ENCODE data around the gene SULT2B1. TPM values are rescaled to one million over a fixed set of nuclear protein-coding genes. Genes with fewer than 3 reads are reported as not detected.
"Not testable (repeated sequence)": the region's sequence is repeated elsewhere in the genome, so short reads cannot be mapped to it uniquely, and the experiment has no call there.

Gene SULT2B1
- total RNA-seq, 2 experiments from 2014 or later = 0.21 to 0.30 TPM

DNA sequence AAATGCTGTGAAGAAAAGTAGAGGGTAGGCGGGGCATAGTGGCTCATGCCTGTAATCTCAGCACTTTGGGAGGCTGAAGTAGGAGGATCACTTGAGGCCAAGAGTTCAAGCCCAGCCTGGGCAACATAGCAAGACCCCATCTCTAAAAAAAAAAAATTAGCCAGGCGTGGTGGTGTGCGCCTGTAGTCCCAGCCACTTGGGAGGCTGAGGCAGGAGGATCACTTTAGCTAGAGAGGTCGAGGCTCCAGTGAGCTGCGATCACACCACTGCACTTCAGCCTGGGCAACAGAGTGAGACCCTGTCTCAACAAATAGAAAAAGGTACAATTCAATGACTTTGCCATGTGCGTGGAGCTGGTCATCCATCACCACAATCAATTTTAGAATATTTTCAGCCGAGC lies 25.9 kb downstream of the SULT2B1 start:
- CTCF ChIA-PET; H3K4me1 Mint-ChIP-seq; H3K27ac Mint-ChIP-seq; POLR2A ChIA-PET; H3K36me3 Mint-ChIP-seq (ENCODE audit: low read depth); H3K27me3 Mint-ChIP-seq; H3K9me3 Mint-ChIP-seq; DNase-seq; H3K4me3 Mint-ChIP-seq: not testable (repeated sequence)

DNA sequence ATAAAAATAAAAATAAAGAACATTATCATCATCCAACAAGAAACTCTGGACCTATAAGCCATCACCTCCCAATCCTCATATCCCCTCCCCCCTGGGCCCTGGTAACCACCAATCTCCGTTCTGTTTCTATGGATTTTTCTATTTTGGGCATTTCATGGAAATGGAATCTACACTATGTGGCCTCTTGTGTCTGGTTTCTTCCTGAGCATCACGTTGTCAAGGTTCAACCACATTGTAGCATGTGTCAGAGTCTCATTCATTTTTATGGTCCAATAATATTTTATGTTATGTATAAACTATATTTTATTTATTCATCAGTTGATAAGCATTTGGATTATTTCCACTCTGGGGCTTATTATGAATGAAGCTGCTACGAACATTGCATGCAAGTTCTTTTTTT lies 26.9 kb downstream of the SULT2B1 start:
- no peak overlapping the region for H3K4me3 Mint-ChIP-seq
- ChIA-PET CTCF (interaction anchor here (1.0 to 2.8 kb wide), 2 partner anchors 245 to 265 kb away, joined by 3 to 10 read pairs; no protein-coding TSS in a partner anchor), POLR2A (no interaction called here)
- no peak for DNase-seq
- no peak overlapping the region for H3K27ac Mint-ChIP-seq
- no peaks in the 10 kb centered on the region for H3K9me3 Mint-ChIP-seq
- H3K27me3 Mint-ChIP-seq = no peaks in the 10 kb centered on the region
- no peaks in the 10 kb centered on the region for H3K36me3 Mint-ChIP-seq (ENCODE audit: low read depth)
- H3K4me1 Mint-ChIP-seq = no peaks in the 10 kb centered on the region

DNA sequence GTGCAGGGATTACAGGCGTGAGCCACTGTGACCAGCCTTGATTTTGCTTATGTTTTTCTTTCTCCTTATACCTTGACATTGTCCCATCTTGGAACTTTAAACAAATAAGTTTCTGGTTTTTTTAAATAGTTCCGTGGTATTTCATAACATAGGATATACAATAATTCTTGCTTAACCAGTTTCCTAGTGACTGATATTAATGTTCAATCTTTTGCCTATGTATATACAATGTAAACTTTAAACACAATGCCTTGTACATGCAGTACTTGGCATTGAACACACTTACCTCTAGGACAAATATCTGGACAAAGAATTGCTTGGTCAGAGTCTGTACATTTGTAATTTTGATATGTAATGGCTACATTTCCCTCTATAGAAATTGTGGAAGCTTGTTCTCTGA lies 30.2 kb downstream of the SULT2B1 start:
- no peak for DNase-seq
- Mint-ChIP-seq H3K4me3 (no peak overlapping the region), H3K9me3 (no peaks in the 10 kb centered on the region), H3K27me3 (no peaks in the 10 kb centered on the region), H3K4me1 (peaks cover 6% of the 10 kb centered on the region), H3K36me3 (ENCODE audit: low read depth) (peaks cover 3% of the 10 kb centered on the region), H3K27ac (no peak overlapping the region)
- ChIA-PET POLR2A (no interaction called here), CTCF (interaction anchor here (0.9 kb wide), 1 partner anchor 77 kb away, joined by 4 read pairs; no protein-coding TSS in a partner anchor)

GRCh38 chr19:48587387-48587786 lies 35.4 kb downstream of the SULT2B1 start:
- Mint-ChIP-seq H3K9me3 (no peaks in the 10 kb centered on the region), H3K4me1 (peaks cover 20% of the 10 kb centered on the region), H3K27ac (no peak overlapping the region), H3K4me3 (no peak overlapping the region), H3K36me3 (ENCODE audit: low read depth) (peaks cover 6% of the 10 kb centered on the region), H3K27me3 (no peaks in the 10 kb centered on the region)
- CTCF ChIA-PET = interaction anchor here (0.6 to 3.7 kb wide), 5 partner anchors 11 to 274 kb away, joined by 3 to 19 read pairs (median 4); no protein-coding TSS in a partner anchor
- POLR2A ChIA-PET = no interaction called here
- DNase-seq = no peak

DNA sequence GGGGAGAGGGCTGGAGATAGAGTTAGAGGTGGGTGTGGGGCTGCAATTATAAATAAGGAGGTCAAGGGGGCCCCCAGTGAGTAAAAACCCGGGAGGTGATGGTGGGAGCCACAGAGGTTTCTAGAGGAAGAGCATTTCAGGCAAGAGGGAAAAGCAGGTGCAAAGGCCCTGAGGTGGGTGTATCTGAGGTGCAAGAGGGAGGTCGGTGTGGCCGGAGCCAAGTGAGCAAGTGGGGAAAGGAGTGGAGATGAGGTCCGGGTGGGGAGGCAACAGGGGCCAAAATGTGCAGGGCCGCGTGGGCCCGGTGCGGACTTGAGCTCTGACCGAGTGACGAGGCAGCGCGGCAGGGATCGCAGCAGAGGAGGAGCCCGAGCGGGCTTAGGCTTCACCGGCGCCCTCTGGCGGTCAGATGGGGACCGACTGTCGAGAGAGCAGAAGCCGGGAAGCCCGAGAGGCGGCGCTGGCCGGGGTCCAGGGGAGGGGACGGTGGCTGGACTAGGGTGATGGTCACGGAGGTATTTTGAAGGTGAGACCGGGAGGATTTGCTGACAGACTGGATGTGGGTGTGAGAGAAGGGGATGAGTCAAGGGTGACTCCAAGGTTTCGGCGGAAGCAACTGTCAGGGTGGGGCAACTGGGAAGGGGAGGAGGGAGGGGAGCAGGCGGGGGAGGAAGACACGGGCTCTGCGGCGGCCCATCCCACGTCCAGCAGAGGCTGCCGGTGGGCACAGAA lies 36.9 kb downstream of the SULT2B1 start:
- H3K4me1 Mint-ChIP-seq = peaks cover 23% of the 10 kb centered on the region
- H3K27me3 Mint-ChIP-seq = no peaks in the 10 kb centered on the region
- ChIA-PET CTCF (interaction anchor here (0.6 to 3.7 kb wide), 19 partner anchors 12 to 275 kb away, joined by 3 to 19 read pairs (median 5); partner anchors contain the start of genes RPL18, SPACA4 and SPHK2), POLR2A (no interaction called here)
- H3K27ac Mint-ChIP-seq = peak overlapping the region; percentile 88
- peaks cover 6% of the 10 kb centered on the region for H3K36me3 Mint-ChIP-seq (ENCODE audit: low read depth)
- H3K9me3 Mint-ChIP-seq = no peaks in the 10 kb centered on the region
- peak overlapping the region; percentile 78 for H3K4me3 Mint-ChIP-seq
- DNase-seq = peak; percentile 90

DNA sequence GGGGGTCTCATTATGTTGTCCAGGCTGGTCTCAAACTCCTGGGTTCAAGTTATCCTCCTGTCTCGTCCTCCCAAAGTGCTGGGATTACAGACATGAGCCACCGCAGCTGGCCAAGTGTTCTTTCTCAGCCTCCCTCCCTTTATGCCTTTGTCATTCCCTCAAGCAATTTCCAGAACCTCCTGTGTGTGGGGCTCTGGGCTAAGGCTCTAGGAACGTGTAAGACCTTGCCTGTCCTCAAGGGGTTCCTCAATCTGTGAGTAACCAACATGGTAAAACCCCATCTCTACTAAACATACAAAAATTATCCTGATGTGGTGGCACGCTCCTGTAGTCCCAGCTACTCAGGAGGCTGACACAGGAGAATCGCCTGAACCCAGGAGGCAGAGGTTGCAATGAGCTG lies 39.0 kb downstream of the SULT2B1 start:
- peaks cover 5% of the 10 kb centered on the region for H3K36me3 Mint-ChIP-seq (ENCODE audit: low read depth)
- H3K27me3 Mint-ChIP-seq = no peaks in the 10 kb centered on the region
- POLR2A ChIA-PET = no interaction called here
- peak overlapping the region; percentile 50 for H3K27ac Mint-ChIP-seq
- no peak for DNase-seq
- no peaks in the 10 kb centered on the region for H3K9me3 Mint-ChIP-seq
- CTCF ChIA-PET = interaction anchor here (3.7 kb wide), 1 partner anchor 83 kb away, joined by 19 read pairs; no protein-coding TSS in a partner anchor
- no peak overlapping the region for H3K4me3 Mint-ChIP-seq
- H3K4me1 Mint-ChIP-seq = peaks cover 20% of the 10 kb centered on the region

DNA sequence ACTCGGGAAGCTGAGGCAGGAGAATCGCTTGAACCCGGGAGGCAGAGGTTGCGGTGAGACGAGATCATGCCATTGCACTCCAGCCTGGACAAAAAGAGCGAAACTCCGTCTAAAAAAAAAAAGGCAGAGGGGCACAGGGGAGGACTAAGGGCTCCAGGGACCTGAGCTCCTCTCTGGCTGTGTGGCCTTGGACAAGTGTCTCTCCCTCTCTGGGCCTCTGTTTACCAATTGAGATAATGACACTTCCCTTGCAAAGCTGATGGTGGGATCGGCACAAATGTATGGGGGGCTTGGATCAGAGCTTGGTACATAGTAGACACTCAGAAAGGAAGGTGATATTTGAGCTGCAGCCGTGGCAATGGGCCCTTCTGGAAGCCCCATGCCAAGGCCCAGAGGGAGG lies 43.2 kb downstream of the SULT2B1 start:
- DNase-seq = no peak
- Mint-ChIP-seq H3K27ac (peak overlapping the region; percentile 82), H3K36me3 (ENCODE audit: low read depth) (peaks cover 2% of the 10 kb centered on the region), H3K4me1 (peaks cover 12% of the 10 kb centered on the region), H3K4me3 (peak overlapping the region; percentile 71), H3K27me3 (no peaks in the 10 kb centered on the region), H3K9me3 (no peaks in the 10 kb centered on the region)
- POLR2A ChIA-PET = no interaction called here
- CTCF ChIA-PET = interaction anchor here (0.7 kb wide), 1 partner anchor 106 kb away, joined by 3 read pairs; no protein-coding TSS in a partner anchor

- Mint-ChIP-seq H3K36me3 (ENCODE audit: low read depth) (peaks cover 2% of the 10 kb centered on the region), H3K27ac (peak overlapping the region; percentile 82), H3K9me3 (no peaks in the 10 kb centered on the region), H3K27me3 (no peaks in the 10 kb centered on the region), H3K4me1 (peaks cover 12% of the 10 kb centered on the region), H3K4me3 (peak overlapping the region; percentile 71)
- ChIA-PET CTCF (interaction anchor here (0.7 kb wide), 1 partner anchor 106 kb away, joined by 3 read pairs; no protein-coding TSS in a partner anchor), POLR2A (no interaction called here)
- no peak for DNase-seq
These were observed 43.9 kb downstream of the SULT2B1 start for GRCh38 chr19:48595833-48596232.

GRCh38 chr19:48596237-48596636 lies 44.3 kb downstream of the SULT2B1 start:
- H3K4me3 Mint-ChIP-seq = peak overlapping the region; percentile 71
- CTCF ChIA-PET = no interaction called here
- POLR2A ChIA-PET = no interaction called here
- H3K27me3 Mint-ChIP-seq = no peaks in the 10 kb centered on the region
- H3K9me3 Mint-ChIP-seq = no peaks in the 10 kb centered on the region
- DNase-seq = no peak
- H3K4me1 Mint-ChIP-seq = peaks cover 12% of the 10 kb centered on the region
- H3K27ac Mint-ChIP-seq = peak overlapping the region; percentile 84
- peaks cover 2% of the 10 kb centered on the region for H3K36me3 Mint-ChIP-seq (ENCODE audit: low read depth)

GRCh38 chr19:48596679-48597465 lies 44.9 kb downstream of the SULT2B1 start:
- POLR2A ChIA-PET = no interaction called here
- CTCF ChIA-PET = interaction anchor here (1.0 to 1.1 kb wide), 2 partner anchors 12 kb away, joined by 3 read pairs; no protein-coding TSS in a partner anchor
- H3K9me3 Mint-ChIP-seq = no peaks in the 10 kb centered on the region
- peak overlapping the region; percentile 71 for H3K4me3 Mint-ChIP-seq
- H3K4me1 Mint-ChIP-seq = peaks cover 10% of the 10 kb centered on the region
- peak; percentile 53 for DNase-seq
- H3K36me3 Mint-ChIP-seq (ENCODE audit: low read depth) = peaks cover 2% of the 10 kb centered on the region
- H3K27me3 Mint-ChIP-seq = no peaks in the 10 kb centered on the region
- H3K27ac Mint-ChIP-seq = peak overlapping the region; percentile 84

GRCh38 chr19:48598996-48599700 lies 47.2 kb downstream of the SULT2B1 start:
- peak overlapping the region; percentile 58 for H3K27ac Mint-ChIP-seq

GRCh38 chr19:48600679-48601417 lies 48.9 kb downstream of the SULT2B1 start:
- ChIA-PET POLR2A (no interaction called here), CTCF (interaction anchor here (0.5 to 1.5 kb wide), 6 partner anchors 8 to 112 kb away, joined by 3 to 11 read pairs (median 3); no protein-coding TSS in a partner anchor)
- no peak overlapping the region for H3K27ac Mint-ChIP-seq
- DNase-seq = no peak
- H3K27me3 Mint-ChIP-seq = no peaks in the 10 kb centered on the region
- peaks cover 3% of the 10 kb centered on the region for H3K4me1 Mint-ChIP-seq
- H3K9me3 Mint-ChIP-seq = no peaks in the 10 kb centered on the region
- H3K36me3 Mint-ChIP-seq (ENCODE audit: low read depth) = no peaks in the 10 kb centered on the region
- H3K4me3 Mint-ChIP-seq = no peak overlapping the region

More at GRCh38 chr19:48598996-48599700, 47.2 kb downstream of the SULT2B1 start:
- Mint-ChIP-seq H3K4me3 (no peak overlapping the region), H3K9me3 (no peaks in the 10 kb centered on the region), H3K27me3 (no peaks in the 10 kb centered on the region), H3K36me3 (ENCODE audit: low read depth) (peaks cover 2% of the 10 kb centered on the region), H3K4me1 (peaks cover 5% of the 10 kb centered on the region)
- ChIA-PET POLR2A (no interaction called here), CTCF (no interaction called here)
- DNase-seq = no peak
